GM19043 (cell line): ENCODE data around the gene TPPP.

Experiments
- ATAC-seq: cut with Tn5 transposase; IDR thresholded peaks from one replicate; pipeline ENCODE4 v1.9.1; 2021; ENCODE audit warnings: low read depth; ENCODE audit not compliant: unreplicated experiment

TPPP gene

GRCh38 chr5:666816-667498 is 26.2 kb downstream of the TPPP start:
- ATAC-seq, result no peak

GRCh38 chr5:665956-666711 is 27.0 kb downstream of the TPPP start:
- no peak for ATAC-seq

- ATAC-seq, result no peak
Measured at GRCh38 chr5:665541-665955, 27.6 kb downstream of the TPPP start.

GRCh38 chr5:664994-665360 is 28.2 kb downstream of the TPPP start:
- no peak for ATAC-seq

GRCh38 chr5:664343-664993 is 28.7 kb downstream of the TPPP start:
- no peak for ATAC-seq

- ATAC-seq, result no peak
Measured at GRCh38 chr5:663436-664342, 29.5 kb downstream of the TPPP start.

GRCh38 chr5:662751-663435 is 30.3 kb downstream of the TPPP start:
- no peak for ATAC-seq

GRCh38 chr5:661891-662750 is 31.0 kb downstream of the TPPP start:
- ATAC-seq, result no peak

GRCh38 chr5:660491-661030 is 32.6 kb downstream of the TPPP start:
- ATAC-seq, result no peak

- no peak for ATAC-seq
Measured at GRCh38 chr5:659496-660263, 33.5 kb downstream of the TPPP start.

- no peak for ATAC-seq
Measured at GRCh38 chr5:658103-658502, 35.0 kb downstream of the TPPP start.

GRCh38 chr5:657570-657969 is 35.6 kb downstream of the TPPP start:
- ATAC-seq, result no peak

GRCh38 chr5:655406-655805 is 37.7 kb downstream of the TPPP start:
- ATAC-seq, result no peak

GRCh38 chr5:654071-654778 is 38.9 kb downstream of the TPPP start:
- no peak for ATAC-seq

GRCh38 chr5:652773-653350 is 40.3 kb downstream of the TPPP start:
- no peak for ATAC-seq

GRCh38 chr5:652023-652515 is 41.1 kb downstream of the TPPP start:
- ATAC-seq, result no peak
